Measurements from ENCODE around the gene TMEM114.

The TMEM114 gene

GRCh38 chr16:8537691-8538342, 52.5 kb downstream of the TMEM114 start:
- ChIA-PET POLR2A (ENCODE audit: low non-redundant PET) (no interaction called here), CTCF (no interaction called here)
- TF ChIP-seq CTCF (conservative IDR thresholded peaks at IDR 0.05; ENCODE audit: low read depth), result no peak
- H3K27ac ChIP-seq, result no peak overlapping the region
- no peak for DNase-seq (ENCODE audit: low spot score)

- CTCF ChIA-PET, result no interaction called here
These were observed 56.8 kb downstream of the TMEM114 start for GRCh38 chr16:8533509-8533908.

GRCh38 chr16:8530752-8531384, 59.4 kb downstream of the TMEM114 start:
- no peak for DNase-seq (ENCODE audit: low spot score)
- CTCF ChIA-PET, result no interaction called here
- no peak for TF ChIP-seq CTCF (conservative IDR thresholded peaks at IDR 0.05; ENCODE audit: low read depth)
- POLR2A ChIA-PET (ENCODE audit: low non-redundant PET), result no interaction called here
- no peak overlapping the region for H3K27ac ChIP-seq

More at GRCh38 chr16:8533509-8533908, 56.8 kb downstream of the TMEM114 start:
- no peak for DNase-seq (ENCODE audit: low spot score)
- TF ChIP-seq CTCF (conservative IDR thresholded peaks at IDR 0.05; ENCODE audit: low read depth), result no peak
- POLR2A ChIA-PET (ENCODE audit: low non-redundant PET), result no interaction called here
- H3K27ac ChIP-seq, result no peak overlapping the region

GRCh38 chr16:8528471-8528870, 61.8 kb downstream of the TMEM114 start:
- TF ChIP-seq CTCF (conservative IDR thresholded peaks at IDR 0.05; ENCODE audit: low read depth), result no peak
- ChIA-PET CTCF (no interaction called here), POLR2A (ENCODE audit: low non-redundant PET) (no interaction called here)
- H3K27ac ChIP-seq, result no peak overlapping the region
- no peak for DNase-seq (ENCODE audit: low spot score)

GRCh38 chr16:8523932-8524331, 66.4 kb downstream of the TMEM114 start:
- POLR2A ChIA-PET (ENCODE audit: low non-redundant PET), result no interaction called here
- DNase-seq (ENCODE audit: low spot score), result no peak
- CTCF ChIA-PET, result no interaction called here

GRCh38 chr16:8522757-8523156, 67.6 kb downstream of the TMEM114 start:
- no peak overlapping the region for H3K27ac ChIP-seq
- ChIA-PET CTCF (no interaction called here), POLR2A (ENCODE audit: low non-redundant PET) (no interaction called here)
- TF ChIP-seq CTCF (conservative IDR thresholded peaks at IDR 0.05; ENCODE audit: low read depth), result no peak
- no peak for DNase-seq (ENCODE audit: low spot score)

More at GRCh38 chr16:8523932-8524331, 66.4 kb downstream of the TMEM114 start:
- TF ChIP-seq CTCF (conservative IDR thresholded peaks at IDR 0.05; ENCODE audit: low read depth), result no peak
- no peak overlapping the region for H3K27ac ChIP-seq
